ENCODE data around the gene NEK6.

Gene NEK6

GRCh38 chr9:124279531-124280175 lies 21.9 kb downstream of the NEK6 start:
- peak; percentile 74 for DNase-seq (ENCODE audit: low spot score)

- peak; percentile 76 for DNase-seq (ENCODE audit: low spot score)
Measured at GRCh38 chr9:124280176-124280691, 22.5 kb downstream of the NEK6 start.

GRCh38 chr9:124281931-124282371 lies 24.2 kb downstream of the NEK6 start:
- peak; percentile 93 for DNase-seq (ENCODE audit: low spot score)

GRCh38 chr9:124282442-124283227 lies 24.9 kb downstream of the NEK6 start:
- DNase-seq (ENCODE audit: low spot score): peak; percentile 44

GRCh38 chr9:124283228-124283814 lies 25.6 kb downstream of the NEK6 start:
- DNase-seq (ENCODE audit: low spot score): no peak

- peak; percentile 89 for DNase-seq (ENCODE audit: low spot score)
Measured at GRCh38 chr9:124284237-124284831, 26.6 kb downstream of the NEK6 start.

- no peak for DNase-seq (ENCODE audit: low spot score)
Measured at GRCh38 chr9:124284940-124285441, 27.2 kb downstream of the NEK6 start.

- no peak for DNase-seq (ENCODE audit: low spot score)
Measured at GRCh38 chr9:124285490-124285889, 27.7 kb downstream of the NEK6 start.

GRCh38 chr9:124285903-124286291 lies 28.1 kb downstream of the NEK6 start:
- DNase-seq (ENCODE audit: low spot score): peak; percentile 86

GRCh38 chr9:124286292-124286931 lies 28.7 kb downstream of the NEK6 start:
- peak; percentile 91 for DNase-seq (ENCODE audit: low spot score)

GRCh38 chr9:124290053-124290591 lies 32.4 kb downstream of the NEK6 start:
- no peak for DNase-seq (ENCODE audit: low spot score)

GRCh38 chr9:124290743-124291554 lies 33.2 kb downstream of the NEK6 start:
- DNase-seq (ENCODE audit: low spot score): no peak

- DNase-seq (ENCODE audit: low spot score): no peak
Measured at GRCh38 chr9:124291801-124292396, 34.1 kb downstream of the NEK6 start.

GRCh38 chr9:124292696-124293593 lies 35.2 kb downstream of the NEK6 start:
- DNase-seq (ENCODE audit: low spot score): no peak

- DNase-seq (ENCODE audit: low spot score): no peak
Measured at GRCh38 chr9:124293718-124294506, 36.2 kb downstream of the NEK6 start.

- no peak for DNase-seq (ENCODE audit: low spot score)
Measured at GRCh38 chr9:124295159-124295794, 37.5 kb downstream of the NEK6 start.

GRCh38 chr9:124296094-124296493 lies 38.3 kb downstream of the NEK6 start:
- no peak for DNase-seq (ENCODE audit: low spot score)
